Aorta (tissue), 5 donors: ENCODE measurements around the gene ZNF525. TPM values are rescaled to one million over a fixed set of nuclear protein-coding genes. Genes with fewer than 3 reads are reported as not detected.
"Not testable (repeated sequence)": the region's sequence is repeated elsewhere in the genome, so short reads cannot be mapped to it uniquely, and the experiment has no call there.

Experiments
- ATAC-seq: fragments of 200-7000 bp; cut with Tn5 transposase; one replicate; pipeline ENCODE4 v1.9.1; 2022; ENCODE audit warnings: moderate library complexity; ENCODE audit not compliant: low FRiP score
- DNase-seq, 2 donors: peaks; one replicate each; pipeline ENCODE4 v3.0.0-alpha.2; 2020
- H3K27ac ChIP-seq, 2 donors: one replicate each; pipeline ENCODE4 v1.5.1; 2013; ENCODE audit warnings: low read length in 2 of 2, mild to moderate bottlenecking in 2 of 2, moderate library complexity in 2 of 2, control low read depth in 1 of 2, inconsistent platforms in 1 of 2, low read depth in 1 of 2
- H3K27me3 ChIP-seq, 2 donors: one replicate each; pipeline ENCODE4 v1.6.1; 2013; ENCODE audit warnings: control low read depth in 1 of 2, low read length in 1 of 2, mild to moderate bottlenecking in 1 of 2, moderate library complexity in 1 of 2; ENCODE audit not compliant: insufficient read depth in 2 of 2, control insufficient read depth in 1 of 2
- H3K36me3 ChIP-seq, 2 donors: one replicate each; pipeline ENCODE4 v1.6.1; 2013; ENCODE audit warnings: control low read depth in 1 of 2, low read length in 1 of 2, mild to moderate bottlenecking in 1 of 2; ENCODE audit not compliant: insufficient read depth in 2 of 2, control insufficient read depth in 1 of 2
- H3K4me1 ChIP-seq, 2 donors: one replicate each; pipeline ENCODE4 v1.6.1; 2013; ENCODE audit warnings: low read length in 2 of 2, control low read depth in 1 of 2, mild to moderate bottlenecking in 1 of 2, moderate library complexity in 1 of 2; ENCODE audit not compliant: insufficient read depth in 2 of 2, control insufficient read depth in 1 of 2
- H3K4me3 ChIP-seq, 2 donors: one replicate each; pipeline ENCODE4 v1.5.1; 2013; ENCODE audit warnings: low read length in 2 of 2, control low read depth in 1 of 2, mild to moderate bottlenecking in 1 of 2
- H3K9me3 ChIP-seq: one replicate; pipeline ENCODE4 v1.6.1; 2013; ENCODE audit warnings: mild to moderate bottlenecking, low read length; ENCODE audit not compliant: control insufficient read depth
- WGBS, 2 donors: extraction: QIAGEN DNeasy Blood & Tissue Kit; methylation state at CpG; one replicate each; pipeline ENCODE4 v1.1.7; 2013; 5-methylcytosine and 5-hydroxymethylcytosine counted together
- intact Hi-C, 2 donors: fragments of 100-400 bp; cut with DNase I; formaldehyde crosslinking; loops; one replicate each; pipeline versions ENCODE4 v1.14.2 to v1.15.0; 2022
- polyA plus RNA-seq, 2 donors: library from polyadenylated mRNA; stranded (reverse); fragments of 200-250 nt; gene quantifications; one replicate each; pipeline ENCODE4 v1.2.3, GENCODE V29; 2013
- total RNA-seq, 2 donors: library from RNA; stranded (reverse); fragmentation: NEBNext Ultra II Directional; extraction: Animal tissue kit (Norgen Biotek cat#: 25700); gene quantifications; one replicate each; pipeline ENCODE4 v1.2.1, GENCODE V29; 2021
- donor health status: healthy with polysubstance abuse.
- donor health status: Bipolar disorder and iron deficiency.
- donor health status: DM: no; HTN: no; CAD: no.
- donor health status: DM: no; HTN: no; CAD: no.
- donor health status: DM: yes; HTN: yes; CAD: no.

The ZNF525 gene
- total and polyA plus RNA-seq, 4 donors, result 8.4 to 16.3 (median 13.4) TPM

DNA sequence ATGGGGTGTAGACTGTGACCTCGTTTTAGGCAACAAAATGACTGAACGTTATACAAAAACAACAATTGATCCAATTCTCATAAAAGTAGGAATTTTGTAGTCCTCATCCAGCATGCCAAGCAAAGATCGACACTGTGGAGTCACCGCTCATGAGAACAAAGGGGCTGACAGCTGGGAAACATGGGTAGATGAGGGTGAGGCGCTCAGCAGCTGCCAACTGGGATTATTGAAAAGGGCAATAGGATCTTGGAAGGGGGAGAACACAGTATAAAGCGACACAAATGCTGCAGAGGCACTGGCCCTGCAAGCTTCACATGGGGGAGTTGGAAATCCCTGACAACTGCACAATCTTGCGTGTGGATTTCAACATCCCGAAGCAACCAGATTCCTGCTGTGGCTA is 24.1 kb downstream of the ZNF525 start:
- no peak for DNase-seq
- Histone ChIP-seq H3K4me1 (no peaks in the 10 kb centered on the region), H3K27me3 (no peaks in the 10 kb centered on the region), H3K27ac (no peak overlapping the region), H3K36me3 (no peaks in the 10 kb centered on the region), H3K4me3 (no peak overlapping the region), H3K9me3 (peaks cover 1% of the 10 kb centered on the region)
- 71 to 82% methylated on average over 8 of the region's 8 CpGs for WGBS, 2 donors
- intact Hi-C loops, result no loop called here
- no peak for ATAC-seq

DNA sequence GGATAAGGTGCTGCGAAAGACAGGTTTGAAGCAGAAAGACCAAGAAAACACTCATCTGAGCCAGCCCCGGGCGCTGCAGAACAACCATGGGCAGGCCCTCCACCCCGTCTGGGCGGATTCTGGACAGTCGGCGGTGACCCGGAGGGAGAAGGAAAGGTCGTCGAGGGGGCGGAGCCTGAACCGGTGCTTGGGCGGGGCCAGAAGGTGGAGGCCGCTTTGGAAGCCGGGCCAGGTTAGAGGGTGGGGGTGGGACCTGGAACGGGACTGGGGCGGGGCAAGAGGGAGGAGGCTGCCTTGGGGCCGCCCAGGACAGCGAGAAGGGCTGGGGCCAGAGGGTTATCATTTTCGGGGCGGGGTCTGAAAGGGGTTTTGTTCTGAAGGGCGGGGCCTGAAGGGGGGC is 24.5 kb downstream of the ZNF525 start:
- no peaks in the 10 kb centered on the region for H3K4me1 ChIP-seq
- no peak overlapping the region for H3K4me3 ChIP-seq
- WGBS, 2 donors, result 25 to 29% methylated on average over 21 to 22 of the region's 22 CpGs
- ATAC-seq (no peak), DNase-seq (no peak)
- H3K9me3 ChIP-seq, result peaks cover 1% of the 10 kb centered on the region
- no peaks in the 10 kb centered on the region for H3K27me3 ChIP-seq
- H3K27ac ChIP-seq, result no peak overlapping the region
- intact Hi-C loops, result no loop called here
- no peaks in the 10 kb centered on the region for H3K36me3 ChIP-seq

DNA sequence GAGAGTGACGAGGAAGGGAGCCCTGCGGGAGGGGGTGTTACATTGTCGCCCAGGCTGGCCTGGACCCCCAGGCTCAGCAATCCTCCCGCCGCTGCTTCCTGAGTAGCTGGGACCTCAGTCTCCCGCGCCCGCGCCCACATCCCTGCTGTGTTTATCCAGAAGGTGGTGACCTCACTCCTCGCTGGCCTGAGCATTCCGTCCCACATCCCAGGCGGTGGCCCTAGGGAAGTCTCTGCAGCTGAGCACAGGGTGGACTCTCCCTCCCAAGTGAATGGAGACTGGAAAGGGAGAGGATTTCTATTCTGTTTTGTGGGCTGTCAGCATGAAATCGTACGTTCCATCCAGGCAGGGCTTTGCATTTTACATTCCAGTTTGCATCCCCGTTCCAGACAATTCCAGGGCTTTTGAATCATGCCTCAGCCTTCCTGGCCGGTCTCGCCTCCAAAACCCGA is 29.0 kb downstream of the ZNF525 start:
- intact Hi-C loops, result loop anchor here in 1 of 2 donors (2.0 kb wide), 1 partner anchor 62 kb away; the partner anchor contains the start of gene ZNF845

DNA sequence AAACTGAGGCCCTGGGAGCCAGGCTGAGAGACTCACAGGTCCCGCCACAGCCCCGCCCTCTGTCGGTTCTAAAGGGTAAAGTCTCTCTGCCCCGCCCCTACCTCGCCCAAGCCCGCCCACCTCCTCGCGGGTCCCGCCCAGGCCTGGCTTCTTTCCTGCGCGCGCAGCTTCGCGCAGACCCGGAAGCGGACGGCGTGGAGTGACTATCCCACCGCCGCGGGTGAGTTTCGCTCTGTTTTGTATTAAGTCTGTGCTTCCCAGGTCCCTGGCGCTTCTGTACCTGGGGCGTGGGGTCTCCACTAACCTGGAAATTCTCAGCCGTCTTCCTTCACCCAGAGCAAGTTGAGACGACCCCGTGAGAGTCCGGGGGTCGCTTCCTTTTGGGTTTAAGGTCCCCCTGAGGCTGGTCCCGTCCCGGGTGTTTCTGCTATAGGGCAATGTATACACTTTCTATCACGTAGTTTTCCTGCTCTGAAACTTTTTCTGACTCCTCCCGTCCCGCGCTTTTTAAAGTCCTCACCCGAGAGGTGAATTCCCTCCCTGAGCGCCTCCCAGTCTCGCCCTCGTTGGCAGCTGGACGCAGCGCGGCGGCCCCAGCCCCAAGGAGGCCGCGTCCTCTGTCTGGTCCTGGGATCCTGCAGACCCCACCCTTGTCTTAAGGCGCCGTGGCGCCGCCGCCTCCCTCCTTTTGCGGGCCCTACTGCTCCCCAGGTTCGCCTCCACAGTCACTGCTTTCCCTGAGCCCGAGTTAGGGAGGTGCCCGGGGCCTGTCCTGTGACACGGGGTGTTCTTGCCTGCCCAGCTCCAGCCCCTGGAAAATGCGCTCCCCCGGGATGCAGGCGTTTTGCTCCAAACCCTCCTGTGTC is 29.7 kb downstream of the ZNF525 start, which contains the start of gene ZNF765:
TSS of gene ZNF765 (plus strand) at position 176 of the 866 bp plus-strand sequence. CDS start 2,867 bp downstream, outside the sequence.
- 0% methylated on average over 57 to 58 of the region's 58 CpGs for WGBS, 2 donors
- H3K36me3 ChIP-seq, result peaks cover 1 to 3% of the 10 kb centered on the region in 2 donors
- H3K4me1 ChIP-seq, result no peaks in the 10 kb centered on the region
- H3K27ac ChIP-seq, result peak within 1 kb of the TSS; percentile 8 to 81
- H3K27me3 ChIP-seq, result no peaks in the 10 kb centered on the region
- intact Hi-C loops, result loop anchor here in 1 of 2 donors (2.0 kb wide), 1 partner anchor 62 kb away; the partner anchor contains the start of gene ZNF845
- ATAC-seq (peak; percentile 100), DNase-seq (peak; percentile 96 to 99)
- no peaks in the 10 kb centered on the region for H3K9me3 ChIP-seq
- peak within 1 kb of the TSS; percentile 60 to 83 for H3K4me3 ChIP-seq

More for the DNA sequence above, 29.0 kb downstream of the ZNF525 start:
- H3K4me3 ChIP-seq, result peak overlapping the region; percentile 37 to 60
- peak overlapping the region; percentile 8 to 81 for H3K27ac ChIP-seq
- no peaks in the 10 kb centered on the region for H3K4me1 ChIP-seq
- H3K9me3 ChIP-seq, result peaks cover 1% of the 10 kb centered on the region
- H3K36me3 ChIP-seq, result no peaks in the 10 kb centered on the region
- 1 to 3% methylated on average over 18 of the region's 18 CpGs for WGBS, 2 donors
- DNase-seq (peak; percentile 82 to 86), ATAC-seq (peak; percentile 68)
- no peaks in the 10 kb centered on the region for H3K27me3 ChIP-seq

DNA sequence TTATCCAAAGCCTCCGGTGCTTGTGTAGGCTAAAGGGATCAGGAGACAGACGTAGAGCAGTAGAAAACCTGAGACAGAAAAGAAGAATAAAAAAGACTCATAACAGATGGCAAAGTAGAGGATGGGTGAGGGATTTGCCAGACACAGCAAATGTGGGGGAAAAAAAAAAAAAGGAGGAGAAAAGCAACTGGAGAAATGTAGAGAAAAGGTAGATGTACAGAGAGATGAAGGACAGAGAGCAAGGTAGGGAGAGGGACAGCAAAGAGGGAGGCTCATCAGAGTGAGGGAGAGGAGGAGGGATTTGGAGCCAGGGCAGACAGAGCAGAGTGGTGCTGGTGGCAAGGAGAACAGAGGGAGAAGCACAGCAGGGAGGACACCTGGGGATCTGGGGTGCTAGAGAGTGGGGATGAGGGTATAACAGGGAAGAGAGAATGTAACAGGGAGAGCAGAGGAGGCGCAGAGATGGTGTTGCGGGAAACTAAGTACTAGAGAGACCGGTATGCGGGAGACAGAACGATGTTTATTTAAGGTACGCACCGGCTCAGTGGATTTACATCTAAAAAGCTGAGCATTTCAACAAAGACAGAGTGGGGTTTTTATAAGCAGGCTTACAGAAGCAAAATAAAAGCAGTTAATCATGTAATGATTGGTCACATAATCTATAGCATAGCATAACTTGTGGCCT is 30.5 kb downstream of the ZNF525 start:
- intact Hi-C loops, result loop anchor here in 1 of 2 donors (2.0 kb wide), 1 partner anchor 63 kb away; the partner anchor contains the start of gene ZNF845
- not testable (repeated sequence) for H3K9me3 ChIP-seq, DNase-seq, H3K4me1 ChIP-seq, H3K36me3 ChIP-seq, H3K27me3 ChIP-seq, ATAC-seq
- peak overlapping the region in 1 of 2 donors; percentile 55 for H3K27ac ChIP-seq
- WGBS, 2 donors, result 6 to 8% methylated on average over 9 of the region's 9 CpGs
- H3K4me3 ChIP-seq, result peak overlapping the region; percentile 42 to 83

DNA sequence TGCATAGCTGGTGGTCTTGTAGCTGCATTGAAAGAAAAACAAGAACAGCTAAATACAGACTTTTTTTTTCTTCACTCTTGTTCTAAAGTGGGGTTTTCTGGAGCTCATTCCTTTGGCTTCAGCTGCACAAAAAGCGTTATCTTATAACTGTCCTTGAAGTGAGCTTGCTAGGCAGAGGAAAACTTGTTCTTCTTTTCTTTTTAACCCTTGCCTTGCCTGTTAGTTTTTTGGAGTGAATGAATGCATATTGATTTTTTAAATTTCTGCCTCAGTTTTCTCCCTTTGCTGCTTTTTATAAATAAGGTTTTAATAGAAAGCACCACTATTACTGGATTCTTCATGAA is 31.0 kb downstream of the ZNF525 start:
- Histone ChIP-seq H3K9me3 (no peaks in the 10 kb centered on the region), H3K27ac (no peak overlapping the region), H3K4me3 (no peak overlapping the region), H3K36me3 (peaks cover 5 to 7% of the 10 kb centered on the region in 2 donors), H3K4me1 (no peaks in the 10 kb centered on the region), H3K27me3 (no peaks in the 10 kb centered on the region)
- intact Hi-C loops, result no loop called here
- no peak for DNase-seq
- 6 to 8% methylated on average over 1 of the region's 1 CpG for WGBS, 2 donors
- no peak for ATAC-seq

DNA sequence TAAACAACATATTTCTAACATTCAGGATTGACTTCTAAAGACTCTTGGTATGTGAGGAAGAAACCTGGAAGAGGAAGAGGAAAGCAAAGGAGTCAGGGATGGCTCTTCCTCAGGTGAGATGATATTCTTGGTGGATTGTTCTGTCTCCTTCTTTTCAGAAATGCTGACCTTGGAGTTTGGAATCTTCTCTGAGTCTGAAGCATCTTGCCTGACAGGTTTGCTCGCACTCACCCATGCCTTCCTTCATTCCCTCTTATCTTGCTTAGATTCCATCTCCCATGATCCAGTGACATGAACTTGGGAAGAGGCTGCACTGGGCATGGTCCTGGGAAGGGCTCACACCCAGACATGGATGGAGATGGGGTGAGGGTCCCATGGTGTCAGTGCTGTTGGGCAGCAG is 32.4 kb downstream of the ZNF525 start:
- H3K4me3 ChIP-seq, H3K4me1 ChIP-seq, H3K36me3 ChIP-seq, ATAC-seq, H3K27me3 ChIP-seq, DNase-seq, intact Hi-C loops, H3K9me3 ChIP-seq, H3K27ac ChIP-seq: not testable (repeated sequence)
- WGBS, 2 donors, result 92 to 95% methylated on average over 1 of the region's 1 CpG

DNA sequence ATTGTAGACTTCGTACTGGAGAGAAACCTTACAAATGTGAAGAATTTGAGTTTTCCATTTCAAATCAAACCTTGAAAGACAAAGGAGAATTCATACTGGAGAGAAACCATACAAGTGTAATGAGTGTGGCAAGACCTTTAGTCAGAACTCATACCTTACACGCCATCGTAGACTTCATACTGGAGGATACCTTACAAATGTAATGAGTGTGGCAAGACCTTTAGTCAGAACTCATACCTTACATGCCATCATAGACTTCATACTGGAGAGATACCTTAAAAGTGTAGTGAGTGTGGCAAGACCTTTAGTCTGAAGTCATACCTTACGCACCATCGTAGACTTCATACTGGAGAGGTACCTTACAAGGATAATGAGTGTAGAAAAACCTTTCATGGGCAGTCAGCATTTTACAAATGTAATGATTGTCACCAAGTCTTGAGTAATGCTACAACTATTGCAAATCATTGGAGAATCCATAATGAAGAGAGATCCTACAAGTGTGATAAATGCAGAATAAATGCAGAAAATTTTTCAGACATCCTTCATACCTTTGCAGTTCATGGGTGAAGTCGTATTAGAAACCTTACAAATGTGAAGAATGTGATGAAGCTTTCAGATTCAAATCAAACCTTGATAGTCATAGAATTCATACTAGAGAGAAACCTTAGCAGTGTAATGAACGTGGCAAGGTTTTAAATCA is 44.1 kb downstream of the ZNF525 start:
- 89 to 91% methylated on average over 7 of the region's 7 CpGs for WGBS, 2 donors
- no peak overlapping the region for H3K4me3 ChIP-seq
- no peak overlapping the region for H3K27ac ChIP-seq
- H3K9me3 ChIP-seq, result peaks cover 20% of the 10 kb centered on the region
- H3K27me3 ChIP-seq, result no peaks in the 10 kb centered on the region
- intact Hi-C loops, result no loop called here
- no peak for ATAC-seq
- peaks cover 10 to 14% of the 10 kb centered on the region in 2 donors for H3K36me3 ChIP-seq
- no peaks in the 10 kb centered on the region for H3K4me1 ChIP-seq
- no peak for DNase-seq
